ENCODE results near the gene TPRX1. TPM values are rescaled to one million over a fixed set of nuclear protein-coding genes. Genes with fewer than 3 reads are reported as not detected.

TPRX1 gene
- total and polyA plus RNA-seq, 2 donors (not counting 1 experiment from before 2014, with no cell fraction given), result not detected

GRCh38 chr19:47842941-47843340 is 38.6 kb upstream of the TPRX1 start:
- H3K4me1 Mint-ChIP-seq, result no peaks in the 10 kb centered on the region

DNA sequence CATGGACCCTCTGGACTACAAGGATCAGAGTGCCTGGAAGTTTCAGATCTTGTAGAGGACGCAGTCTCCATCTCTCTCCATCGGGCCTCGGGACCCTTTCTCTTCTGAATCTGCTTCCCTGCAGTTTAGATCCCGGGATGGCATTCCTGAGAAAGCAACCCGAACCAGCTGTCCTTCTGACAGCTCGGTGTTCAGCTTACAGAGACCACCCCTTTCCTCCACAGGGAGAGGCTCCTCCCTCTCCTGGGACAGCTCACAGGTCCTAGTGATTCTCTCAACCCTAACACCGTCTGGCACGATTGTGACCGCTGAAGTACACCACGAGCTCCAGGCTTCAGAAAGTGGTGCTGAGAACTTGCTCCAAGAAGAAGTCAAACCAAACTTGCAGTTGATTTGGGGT is 35.6 kb upstream of the TPRX1 start:
- ChIA-PET CTCF (no interaction called here), POLR2A (no interaction called here)
- DNase-seq, result no peak
- H2AFZ ChIP-seq (ENCODE audit: insufficient read depth, low read depth, low read length, poor library complexity, severe bottlenecking), result no peak overlapping the region
- H3K4me1 ChIP-seq (ENCODE audit: control insufficient read depth in 2 of 2, insufficient read depth in 2 of 2, low read length in 2 of 2), result no peaks in the 10 kb centered on the region
- H3K27ac ChIP-seq (ENCODE audit: low read length in 2 of 2), result no peak overlapping the region
- no peaks in the 10 kb centered on the region for H3K9me3 Mint-ChIP-seq (ENCODE audit: insufficient read depth)
- H3K4me1 Mint-ChIP-seq, result no peaks in the 10 kb centered on the region
- H3K9me3 ChIP-seq (ENCODE audit: control extremely low read depth in 1 of 3, control insufficient read depth in 2 of 3, insufficient read depth in 1 of 3, low read length in 2 of 3), result peaks cover 0 to 4% (median 0%) of the 10 kb centered on the region in 3 donors
- TF ChIP-seq EZH2 (IDR thresholded peaks at IDR 0.05; ENCODE audit: borderline replicate concordance, insufficient read depth, low read depth, low read length, poor library complexity, severe bottlenecking), result no peak
- no peak for TF ChIP-seq CTCF (IDR thresholded peaks at IDR 0.05)
- 58% methylated on average over 10 of the region's 10 CpGs for WGBS (ENCODE audit: insufficient coverage)
- intact Hi-C loops (cut with micrococcal nuclease), result no loop called here
- peaks cover 0 to 2% (median 0%) of the 10 kb centered on the region in 4 experiments for H3K27me3 ChIP-seq (replicated peaks in 1 of 4; ENCODE audit: control extremely low read depth in 1 of 4, control insufficient read depth in 3 of 4, insufficient read depth in 4 of 4, low read length in 3 of 4)
- H3K36me3 ChIP-seq (replicated peaks in 1 of 2; ENCODE audit: control extremely low read depth in 1 of 2, control insufficient read depth in 1 of 2, extremely low read depth in 1 of 2, insufficient read depth in 2 of 2, low read length in 1 of 2), result no peaks in the 10 kb centered on the region
- H3K79me2 ChIP-seq (ENCODE audit: control insufficient read depth, insufficient read depth, low read length), result no peaks in the 10 kb centered on the region
- H3K9ac ChIP-seq (ENCODE audit: low read length), result no peak overlapping the region
- H3K4me3 Mint-ChIP-seq, result no peak overlapping the region
- no peak for ATAC-seq (ENCODE audit: low read depth)
- no peak overlapping the region for H3K4me2 ChIP-seq (replicated peaks; ENCODE audit: low read depth, low read length, poor library complexity, severe bottlenecking)
- H4K20me1 ChIP-seq (ENCODE audit: control insufficient read depth, insufficient read depth, low read length, poor library complexity, severe bottlenecking), result no peaks in the 10 kb centered on the region
- no peak overlapping the region for H3K27ac Mint-ChIP-seq
- H3K4me3 ChIP-seq (ENCODE audit: control extremely low read depth in 1 of 5, extremely low read depth in 1 of 5, insufficient read depth in 1 of 5, low read depth in 2 of 5, low read length in 4 of 5), result no peak overlapping the region
- H3K27me3 Mint-ChIP-seq, result peaks cover 16% of the 10 kb centered on the region

More at GRCh38 chr19:47842941-47843340, 38.6 kb upstream of the TPRX1 start:
- whole genome bisulfite sequencing (ENCODE audit: insufficient coverage), result 76% methylated on average over 3 of the region's 5 CpGs
- Histone ChIP-seq H3K9me3 (ENCODE audit: control extremely low read depth in 1 of 3, control insufficient read depth in 2 of 3, insufficient read depth in 1 of 3, low read length in 2 of 3) (no peaks in the 10 kb centered on the region), H3K27me3 (replicated peaks in 1 of 4; ENCODE audit: control extremely low read depth in 1 of 4, control insufficient read depth in 3 of 4, insufficient read depth in 4 of 4, low read length in 3 of 4) (peaks cover 0 to 5% (median 0%) of the 10 kb centered on the region in 4 experiments), H2AFZ (ENCODE audit: insufficient read depth, low read depth, low read length, poor library complexity, severe bottlenecking) (no peak overlapping the region), H3K4me2 (replicated peaks; ENCODE audit: low read depth, low read length, poor library complexity, severe bottlenecking) (no peak overlapping the region), H3K36me3 (replicated peaks in 1 of 2; ENCODE audit: control extremely low read depth in 1 of 2, control insufficient read depth in 1 of 2, extremely low read depth in 1 of 2, insufficient read depth in 2 of 2, low read length in 1 of 2) (no peaks in the 10 kb centered on the region), H4K20me1 (ENCODE audit: control insufficient read depth, insufficient read depth, low read length, poor library complexity, severe bottlenecking) (no peaks in the 10 kb centered on the region), H3K4me1 (ENCODE audit: control insufficient read depth in 2 of 2, insufficient read depth in 2 of 2, low read length in 2 of 2) (no peaks in the 10 kb centered on the region), H3K79me2 (ENCODE audit: control insufficient read depth, insufficient read depth, low read length) (no peaks in the 10 kb centered on the region), H3K27ac (ENCODE audit: low read length in 2 of 2) (no peak overlapping the region), H3K9ac (ENCODE audit: low read length) (no peak overlapping the region), H3K4me3 (ENCODE audit: control extremely low read depth in 1 of 5, extremely low read depth in 1 of 5, insufficient read depth in 1 of 5, low read depth in 2 of 5, low read length in 4 of 5) (no peak overlapping the region)
- no peak for TF ChIP-seq CTCF (IDR thresholded peaks at IDR 0.05)
- TF ChIP-seq EZH2 (IDR thresholded peaks at IDR 0.05; ENCODE audit: borderline replicate concordance, insufficient read depth, low read depth, low read length, poor library complexity, severe bottlenecking), result no peak
- Mint-ChIP-seq H3K4me3 (no peak overlapping the region), H3K27me3 (peaks cover 23% of the 10 kb centered on the region), H3K9me3 (ENCODE audit: insufficient read depth) (no peaks in the 10 kb centered on the region), H3K27ac (no peak overlapping the region)
- DNase-seq, result no peak
- ATAC-seq (ENCODE audit: low read depth), result no peak
- intact Hi-C loops (cut with micrococcal nuclease), result no loop called here
- POLR2A ChIA-PET, result no interaction called here
- CTCF ChIA-PET, result interaction anchor here (0.5 kb wide), 1 partner anchor 983 kb away, joined by 3 read pairs; no protein-coding TSS in a partner anchor

Measured in B cell (primary cell).